ENCODE measurements around the gene HMCN2. TPM values are rescaled to one million over a fixed set of nuclear protein-coding genes. Genes with fewer than 3 reads are reported as not detected.

HMCN2 gene
- total RNA-seq, 1 experiment from 2014 or later, result under 0.01 TPM

GRCh38 chr9:130345009-130345896, 79.7 kb downstream of the HMCN2 start:
- no peak for DNase-seq (ENCODE audit: low spot score)

- DNase-seq (ENCODE audit: low spot score), result no peak
Observed at GRCh38 chr9:130345897-130346385, 80.4 kb downstream of the HMCN2 start.

- DNase-seq (ENCODE audit: low spot score), result no peak
Observed at GRCh38 chr9:130346431-130346830, 80.9 kb downstream of the HMCN2 start.

- DNase-seq (ENCODE audit: low spot score), result no peak
Observed at GRCh38 chr9:130347036-130347435, 81.5 kb downstream of the HMCN2 start.

- no peak for DNase-seq (ENCODE audit: low spot score)
Observed at GRCh38 chr9:130347931-130348330, 82.4 kb downstream of the HMCN2 start.

- DNase-seq (ENCODE audit: low spot score), result no peak
Observed at GRCh38 chr9:130348341-130348740, 82.8 kb downstream of the HMCN2 start.

- no peak for DNase-seq (ENCODE audit: low spot score)
Observed at GRCh38 chr9:130348881-130349280, 83.3 kb downstream of the HMCN2 start.

- DNase-seq (ENCODE audit: low spot score), result no peak
Observed at GRCh38 chr9:130349398-130349797, 83.8 kb downstream of the HMCN2 start.

- no peak for DNase-seq (ENCODE audit: low spot score)
Observed at GRCh38 chr9:130351343-130351742, 85.8 kb downstream of the HMCN2 start.

DNA sequence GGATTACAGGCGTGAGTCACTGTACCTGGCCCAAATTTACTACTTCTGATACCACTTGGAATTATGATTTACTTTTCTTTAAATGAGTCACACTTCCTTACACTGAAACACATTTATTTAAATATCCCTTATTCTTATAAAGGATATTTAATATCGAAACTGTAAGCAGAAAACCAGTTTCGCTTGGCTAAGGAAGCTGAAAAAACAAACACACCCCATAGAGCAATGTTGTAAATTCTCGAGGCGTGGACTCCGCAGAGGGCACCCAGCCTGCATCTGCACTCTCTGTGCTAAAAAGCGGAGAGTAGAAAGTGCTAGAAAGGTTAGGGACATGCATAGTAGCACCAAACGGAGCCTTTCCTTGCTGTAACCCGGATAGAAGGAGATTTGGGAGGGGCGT, 86.5 kb downstream of the HMCN2 start:
- DNase-seq (ENCODE audit: low spot score), result no peak

DNA sequence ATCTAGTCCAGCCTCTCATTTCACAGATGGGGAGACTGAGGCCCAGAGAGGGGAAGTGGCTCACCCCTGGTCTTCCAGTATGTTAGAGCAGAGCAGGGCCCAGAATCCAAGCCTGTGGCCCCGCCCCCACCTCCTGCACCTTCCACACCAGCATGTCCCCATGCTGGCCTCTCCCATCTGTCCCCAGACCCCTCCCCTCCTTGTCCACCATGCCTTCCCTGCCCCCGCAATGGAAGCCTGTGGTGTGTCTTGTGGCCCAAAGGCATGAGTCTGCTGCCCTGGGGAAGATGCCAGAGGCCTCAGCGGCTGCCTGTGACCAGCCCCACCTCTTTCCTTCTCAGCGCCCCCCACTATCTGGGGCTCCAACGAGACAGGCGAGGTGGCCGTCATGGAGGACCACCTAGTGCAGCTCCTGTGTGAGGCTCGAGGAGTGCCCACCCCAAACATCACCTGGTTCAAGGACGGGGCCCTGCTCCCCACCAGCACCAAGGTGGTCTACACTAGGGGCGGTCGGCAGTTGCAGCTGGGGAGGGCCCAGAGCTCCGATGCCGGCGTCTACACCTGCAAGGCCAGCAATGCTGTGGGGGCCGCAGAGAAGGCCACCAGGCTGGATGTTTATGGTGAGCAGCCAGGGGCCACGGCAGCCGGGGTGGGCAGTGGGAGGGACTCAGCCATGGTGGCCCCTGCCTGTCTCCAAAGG, 87.2 kb downstream of the HMCN2 start:
- DNase-seq (ENCODE audit: low spot score), result no peak

GRCh38 chr9:130354378-130354777, 88.8 kb downstream of the HMCN2 start:
- DNase-seq (ENCODE audit: low spot score), result no peak

DNA sequence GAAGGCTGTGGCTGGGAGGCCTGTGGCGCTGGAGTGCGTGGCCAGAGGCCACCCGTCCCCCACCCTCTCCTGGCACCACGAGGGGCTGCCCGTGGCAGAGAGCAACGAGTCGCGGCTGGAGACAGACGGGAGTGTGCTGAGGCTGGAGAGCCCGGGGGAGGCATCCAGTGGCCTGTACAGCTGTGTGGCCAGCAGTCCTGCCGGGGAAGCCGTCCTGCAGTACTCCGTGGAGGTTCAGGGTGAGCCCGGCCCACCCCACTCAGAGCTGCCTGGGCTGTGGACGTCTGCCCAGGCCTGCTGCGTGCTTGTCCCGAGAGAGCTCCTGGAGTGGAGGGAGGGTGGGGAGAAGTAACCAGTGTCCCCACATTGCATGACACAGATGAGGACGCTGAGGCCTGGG, 89.2 kb downstream of the HMCN2 start:
- no peak for DNase-seq (ENCODE audit: low spot score)

GRCh38 chr9:130356033-130356432, 90.5 kb downstream of the HMCN2 start:
- no peak for DNase-seq (ENCODE audit: low spot score)

DNA sequence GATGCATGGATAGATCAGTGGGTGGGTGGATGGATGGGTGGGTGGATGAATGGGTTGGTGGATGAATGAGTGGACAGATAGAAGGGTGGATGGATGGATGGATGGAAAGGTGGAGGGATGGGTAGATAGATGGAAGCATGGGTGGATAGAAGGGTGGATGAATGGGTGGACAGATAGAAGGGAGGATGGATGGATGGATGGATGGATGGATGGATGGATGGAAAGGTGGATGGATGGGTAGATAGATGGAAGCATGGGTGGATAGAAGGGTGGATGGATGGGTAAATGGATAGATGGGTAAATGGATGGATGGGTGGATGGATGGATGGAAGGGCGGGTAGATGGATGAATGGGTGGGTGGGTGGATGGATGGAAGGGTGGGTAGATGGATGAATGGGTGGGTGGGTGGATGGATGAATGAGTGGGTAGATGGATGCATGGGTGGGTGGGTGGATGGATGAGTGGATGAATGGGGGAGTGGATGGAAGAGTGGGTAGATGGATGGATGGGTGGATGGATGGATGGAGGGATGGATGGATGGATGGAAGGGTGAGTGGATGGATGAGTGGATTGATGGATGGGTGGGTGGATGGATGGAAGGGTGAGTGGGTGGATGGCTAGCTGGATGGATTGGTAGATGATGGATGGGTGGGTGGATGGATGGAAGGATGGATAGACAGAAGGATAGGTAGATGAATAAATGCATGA, 91.5 kb downstream of the HMCN2 start:
- DNase-seq (ENCODE audit: low spot score), result no peak

DNA sequence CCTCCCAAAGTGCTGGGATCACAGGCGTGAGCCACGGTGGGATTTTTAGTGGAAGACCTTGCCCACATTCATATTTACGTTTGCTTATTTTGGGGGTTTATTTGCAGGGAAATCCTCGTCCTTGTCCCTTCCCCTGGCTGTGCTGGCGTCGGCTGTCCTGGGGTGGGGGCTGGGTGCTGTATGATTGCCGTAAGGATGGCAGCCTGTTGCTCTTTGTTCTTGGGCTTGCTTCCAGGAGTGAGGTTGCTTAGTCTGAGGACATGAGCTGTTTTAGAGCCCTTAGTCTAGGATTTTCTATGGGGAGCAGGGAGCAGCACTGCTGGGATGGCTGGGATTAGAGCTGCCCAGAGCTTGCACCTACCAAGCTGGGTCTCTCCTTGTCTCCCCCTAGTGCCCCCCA, 93.4 kb downstream of the HMCN2 start:
- no peak for DNase-seq (ENCODE audit: low spot score)

GRCh38 chr9:130359819-130360218, 94.3 kb downstream of the HMCN2 start:
- DNase-seq (ENCODE audit: low spot score), result no peak

GRCh38 chr9:130360672-130361071, 95.1 kb downstream of the HMCN2 start:
- no peak for DNase-seq (ENCODE audit: low spot score)

- no peak for DNase-seq (ENCODE audit: low spot score)
Observed at GRCh38 chr9:130361873-130362362, 96.4 kb downstream of the HMCN2 start.

GRCh38 chr9:130362691-130363090, 97.1 kb downstream of the HMCN2 start:
- DNase-seq (ENCODE audit: low spot score), result no peak

- DNase-seq (ENCODE audit: low spot score), result no peak
Observed at GRCh38 chr9:130363755-130364404, 98.3 kb downstream of the HMCN2 start.

All from HT-29 (cell line).